Tibial artery (tissue), 4 donors: ENCODE results near the gene PEAK3.
A peak's percentile ranks its signal among the peaks of the same experiment; 100 is the strongest.
"Not testable (repeated sequence)": the region's sequence is repeated elsewhere in the genome, so short reads cannot be mapped to it uniquely, and the experiment has no call there.

ENCODE experiments used
- DNase-seq, 2 donors: peaks; one replicate each; pipeline ENCODE4 v3.0.0-alpha.2; 2019
- H3K27ac ChIP-seq, 2 donors: fragments of 200-600 bp; sonication (generic) in 1 of 2; 1 replicate in 1 of 2; 2 replicates in 1 of 2; pipeline ENCODE4 v1.5.1; 2018 to 2019; ENCODE audit warnings: mild to moderate bottlenecking in 1 of 2
- H3K27me3 ChIP-seq, 2 donors: fragments of 200-600 bp; sonication (generic) in 1 of 2; one replicate each; pipeline versions ENCODE4 v1.5.1 to v1.6.0; 2016 to 2019
- H3K36me3 ChIP-seq, 3 donors: fragments of 200-600 bp; sonication (generic) in 2 of 3; one replicate each; pipeline ENCODE4 v1.5.1; 2016 to 2019; ENCODE audit warnings: mild to moderate bottlenecking in 2 of 3
- H3K4me1 ChIP-seq, 4 donors: fragments of 200-600 bp; sonication (generic) in 2 of 4; 1 replicate in 3 of 4; 2 replicates in 1 of 4; pipeline ENCODE4 v1.5.1; 2016 to 2019
- H3K4me3 ChIP-seq, 2 donors: fragments of 200-600 bp; sonication (generic) in 1 of 2; 1 replicate in 1 of 2; 2 replicates in 1 of 2; pipeline ENCODE4 v1.5.1; 2018 to 2019; ENCODE audit warnings: mild to moderate bottlenecking in 2 of 2
- H3K9me3 ChIP-seq, 3 donors: fragments of 200-600 bp; sonication (generic) in 1 of 3; one replicate each; pipeline ENCODE4 v1.5.1; 2016 to 2019
- intact Hi-C: fragments of 100-400 bp; cut with DNase I; formaldehyde crosslinking; loops from one replicate; pipeline ENCODE4 v1.15.0; 2023; ENCODE audit warnings: low total_unique reads
- TF ChIP-seq, protein P1 (sequence below), 2 experiments: fragments of 200-600 bp in 1 of 2; fragments of 450-650 bp in 1 of 2; IDR thresholded peaks; one replicate each; pipeline ENCODE4 v1.5.1; 2017 to 2019; ENCODE audit warnings: antibody characterized with exemption in 2 of 2, mild to moderate bottlenecking in 1 of 2, moderate library complexity in 1 of 2

PEAK3 gene

DNA sequence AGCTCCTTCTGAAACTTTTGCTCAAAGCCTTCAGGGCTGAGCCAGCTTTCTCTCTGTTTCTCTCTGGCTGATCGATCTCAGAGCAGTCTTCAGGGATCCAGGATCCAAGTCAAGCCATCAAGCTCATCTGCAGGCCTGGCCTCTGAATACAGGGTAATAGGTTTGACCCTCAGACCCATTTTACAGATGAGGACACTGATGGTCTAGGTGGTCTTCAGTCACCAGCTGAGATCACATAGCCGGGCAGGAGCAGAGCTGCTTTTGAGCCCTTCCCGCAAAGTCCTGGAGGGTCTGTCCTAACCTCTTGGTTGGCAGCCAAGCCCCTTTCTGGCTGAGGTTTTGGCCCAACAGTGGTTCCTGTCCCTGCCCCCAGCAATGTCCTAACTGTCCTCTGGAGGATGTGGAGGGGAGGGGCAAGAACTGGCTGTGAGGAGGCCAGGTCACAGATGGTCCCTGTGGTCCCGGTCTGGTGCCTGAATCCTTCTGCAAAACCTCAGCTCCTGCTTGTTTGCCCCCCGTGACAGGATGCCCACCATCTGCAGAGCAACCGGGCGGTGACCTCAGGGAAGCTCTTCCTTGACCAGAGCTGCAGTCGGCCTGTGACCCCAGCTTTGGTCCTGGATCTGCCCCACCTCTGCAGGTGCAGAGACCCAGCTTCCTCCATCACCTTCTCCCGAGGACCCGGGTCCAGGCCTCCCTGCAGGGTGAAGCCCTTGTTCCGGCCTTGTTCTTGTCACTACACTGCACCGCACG lies 5.8 kb upstream of the PEAK3 start:
- DNase-seq, result no peak
- TF ChIP-seq, protein P1, sequence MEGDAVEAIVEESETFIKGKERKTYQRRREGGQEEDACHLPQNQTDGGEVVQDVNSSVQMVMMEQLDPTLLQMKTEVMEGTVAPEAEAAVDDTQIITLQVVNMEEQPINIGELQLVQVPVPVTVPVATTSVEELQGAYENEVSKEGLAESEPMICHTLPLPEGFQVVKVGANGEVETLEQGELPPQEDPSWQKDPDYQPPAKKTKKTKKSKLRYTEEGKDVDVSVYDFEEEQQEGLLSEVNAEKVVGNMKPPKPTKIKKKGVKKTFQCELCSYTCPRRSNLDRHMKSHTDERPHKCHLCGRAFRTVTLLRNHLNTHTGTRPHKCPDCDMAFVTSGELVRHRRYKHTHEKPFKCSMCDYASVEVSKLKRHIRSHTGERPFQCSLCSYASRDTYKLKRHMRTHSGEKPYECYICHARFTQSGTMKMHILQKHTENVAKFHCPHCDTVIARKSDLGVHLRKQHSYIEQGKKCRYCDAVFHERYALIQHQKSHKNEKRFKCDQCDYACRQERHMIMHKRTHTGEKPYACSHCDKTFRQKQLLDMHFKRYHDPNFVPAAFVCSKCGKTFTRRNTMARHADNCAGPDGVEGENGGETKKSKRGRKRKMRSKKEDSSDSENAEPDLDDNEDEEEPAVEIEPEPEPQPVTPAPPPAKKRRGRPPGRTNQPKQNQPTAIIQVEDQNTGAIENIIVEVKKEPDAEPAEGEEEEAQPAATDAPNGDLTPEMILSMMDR (IDR thresholded peaks at IDR 0.05), result no peak
- Histone ChIP-seq H3K27me3 (peaks cover 0 to 44% of the 10 kb centered on the region in 2 donors), H3K36me3 (peaks cover 0 to 5% (median 0%) of the 10 kb centered on the region in 3 donors), H3K9me3 (no peaks in the 10 kb centered on the region), H3K27ac (no peak overlapping the region), H3K4me3 (no peak overlapping the region), H3K4me1 (peaks cover 0 to 28% (median 25%) of the 10 kb centered on the region in 4 donors)
- intact Hi-C loops, result no loop called here

DNA sequence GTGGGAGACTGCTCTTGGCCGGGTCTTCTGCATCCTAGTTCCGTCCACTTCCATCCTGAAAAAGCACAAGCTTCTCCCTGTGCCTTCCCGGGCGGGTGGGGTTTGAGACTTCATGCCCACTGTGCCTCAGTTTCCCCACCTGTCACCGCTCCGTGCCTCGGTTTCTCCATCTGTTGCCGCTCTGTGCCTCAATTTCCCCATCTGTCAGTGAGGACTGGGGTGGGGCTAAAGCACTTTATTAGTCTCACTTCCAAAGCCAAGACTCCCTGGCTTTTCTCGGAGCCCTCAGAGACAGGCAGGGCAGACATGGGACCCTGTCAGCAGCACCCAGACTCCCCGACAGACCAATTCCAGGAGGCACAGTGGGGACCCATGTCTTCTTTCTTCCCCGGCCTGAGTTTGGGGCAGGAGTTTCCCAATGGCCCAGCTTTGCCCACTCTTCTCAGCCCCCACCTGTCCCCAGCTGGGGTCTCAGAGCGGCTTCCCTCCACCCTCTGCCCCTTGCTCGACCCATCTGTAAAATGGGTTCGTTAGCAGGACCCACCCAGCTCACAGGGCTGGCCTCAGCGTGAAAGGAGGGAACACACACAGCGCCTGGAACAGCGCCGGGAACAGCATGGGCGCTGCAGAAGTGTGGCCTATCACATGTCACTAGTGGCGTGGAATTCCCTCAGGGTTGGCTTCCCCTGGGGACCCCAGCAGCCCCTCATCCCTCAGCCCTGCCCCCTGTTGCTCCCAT lies 4.6 kb upstream of the PEAK3 start:
- intact Hi-C loops, result no loop called here
- no peak for DNase-seq
- H3K27me3 ChIP-seq, result peaks cover 0 to 39% of the 10 kb centered on the region in 2 donors
- peaks cover 0 to 5% (median 0%) of the 10 kb centered on the region in 3 donors for H3K36me3 ChIP-seq
- no peak overlapping the region for H3K27ac ChIP-seq
- peaks cover 0 to 34% (median 30%) of the 10 kb centered on the region in 4 donors for H3K4me1 ChIP-seq
- no peak overlapping the region for H3K4me3 ChIP-seq
- TF ChIP-seq, protein P1 (IDR thresholded peaks at IDR 0.05), result no peak
- H3K9me3 ChIP-seq, result no peaks in the 10 kb centered on the region

DNA sequence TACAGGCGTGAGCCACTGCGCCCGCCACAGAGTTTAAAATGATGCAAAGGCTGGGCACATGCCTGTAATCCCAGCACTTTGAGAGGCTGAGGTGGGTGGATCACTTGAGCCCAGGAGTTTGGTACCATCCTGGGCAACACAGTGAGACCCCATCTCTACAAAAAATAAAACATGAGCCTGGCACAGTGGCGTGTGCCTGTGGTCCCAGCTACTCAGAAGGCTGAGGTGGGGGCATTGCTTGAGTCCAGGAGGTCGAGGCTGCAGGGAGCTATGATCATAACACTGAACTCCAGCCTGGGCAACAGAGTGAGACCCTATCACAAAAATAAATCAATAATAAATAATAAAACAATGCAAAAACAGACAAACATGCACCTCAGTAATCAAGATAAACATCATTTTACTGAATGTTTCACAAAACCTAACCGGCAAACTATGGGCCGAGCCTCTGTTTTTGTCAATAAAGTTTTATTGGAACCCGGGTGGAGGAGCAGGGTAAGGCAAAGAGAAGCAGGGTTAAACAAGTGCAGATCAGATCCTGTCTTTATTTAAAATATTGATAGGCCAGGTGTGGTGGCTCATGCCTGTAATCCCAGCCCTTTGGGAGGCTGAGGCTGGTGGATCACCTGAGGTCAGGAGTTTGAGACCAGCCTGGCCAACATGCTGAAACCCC lies 2.0 kb upstream of the PEAK3 start:
- DNase-seq, result no peak
- no peak overlapping the region for H3K4me3 ChIP-seq
- intact Hi-C loops, result no loop called here
- TF ChIP-seq, protein P1 (IDR thresholded peaks at IDR 0.05), result no peak
- H3K27ac ChIP-seq, result no peak overlapping the region
- H3K27me3 ChIP-seq, result peaks cover 0 to 13% of the 10 kb centered on the region in 2 donors
- H3K36me3 ChIP-seq, result peaks cover 0 to 5% (median 3%) of the 10 kb centered on the region in 3 donors
- H3K4me1 ChIP-seq, result peaks cover 0 to 14% (median 7%) of the 10 kb centered on the region in 4 donors
- no peaks in the 10 kb centered on the region for H3K9me3 ChIP-seq

DNA sequence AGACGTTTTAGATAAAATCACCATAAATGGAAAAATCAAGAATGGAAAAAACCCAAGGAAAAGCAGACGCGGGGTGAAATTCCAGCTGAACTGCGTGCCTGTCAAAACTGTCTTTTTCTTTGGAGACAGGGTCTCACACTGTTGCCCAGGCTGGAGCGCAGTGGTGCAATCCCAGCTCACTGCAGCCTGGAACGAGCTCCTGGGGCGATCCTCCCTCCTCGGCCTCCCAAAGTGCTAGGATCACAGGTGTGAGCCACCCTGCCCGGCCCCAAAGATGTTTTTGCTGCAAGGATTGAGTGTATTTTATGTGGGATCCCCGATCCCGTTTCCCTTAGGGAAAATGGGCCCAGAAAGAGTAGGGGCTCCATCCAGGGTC lies 875 bp upstream of the PEAK3 start:
- Histone ChIP-seq H3K9me3 (no peaks in the 10 kb centered on the region), H3K27me3 (peaks cover 0 to 2% of the 10 kb centered on the region in 2 donors), H3K27ac (no peak overlapping the region), H3K4me1 (peaks cover 0 to 14% (median 7%) of the 10 kb centered on the region in 4 donors), H3K36me3 (peaks cover 0 to 8% (median 5%) of the 10 kb centered on the region in 3 donors), H3K4me3 (no peak overlapping the region)
- intact Hi-C loops, result no loop called here
- no peak for DNase-seq
- TF ChIP-seq, protein P1 (IDR thresholded peaks at IDR 0.05), result no peak

DNA sequence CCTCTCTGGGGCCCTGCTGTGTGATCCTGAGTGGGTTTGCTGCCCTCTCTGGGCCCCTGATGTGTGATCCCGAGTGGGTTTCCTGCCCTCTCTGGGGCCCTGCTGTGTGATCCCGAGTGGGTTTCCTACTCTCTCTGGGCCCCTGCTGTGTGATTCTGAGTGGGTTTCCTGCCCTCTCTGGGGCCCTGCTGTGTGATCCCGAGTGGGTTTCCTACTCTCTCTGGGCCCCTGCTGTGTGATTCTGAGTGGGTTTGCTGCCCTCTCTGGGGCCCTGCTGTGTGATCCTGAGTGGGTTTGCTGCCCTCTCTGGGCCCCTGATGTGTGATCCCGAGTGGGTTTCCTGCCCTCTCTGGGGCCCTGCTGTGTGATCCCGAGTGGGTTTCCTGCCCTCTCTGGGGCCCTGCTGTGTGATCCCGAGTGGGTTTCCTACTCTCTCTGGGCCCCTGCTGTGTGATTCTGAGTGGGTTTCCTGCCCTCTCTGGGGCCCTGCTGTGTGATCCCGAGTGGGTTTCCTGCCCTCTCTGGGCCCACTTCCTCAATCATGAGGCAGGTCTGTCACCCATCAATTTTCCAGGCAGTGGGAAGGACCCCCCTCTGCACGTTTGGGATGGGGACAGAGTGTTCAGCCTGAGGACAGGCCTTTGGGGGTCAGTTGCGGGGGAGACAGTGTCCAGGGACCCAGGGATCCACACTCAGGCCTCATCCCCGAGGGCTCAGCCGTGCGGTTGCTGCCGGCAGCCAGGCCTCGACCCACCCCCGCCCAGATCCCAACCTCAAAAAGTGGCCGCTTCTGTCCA lies 512 bp downstream of the PEAK3 start:
- H3K9me3 ChIP-seq, DNase-seq, H3K27ac ChIP-seq, intact Hi-C loops, H3K27me3 ChIP-seq: not testable (repeated sequence)
- Histone ChIP-seq H3K4me3 (peak overlapping the region; percentile 8 to 14), H3K36me3 (peaks cover 0 to 14% (median 14%) of the 10 kb centered on the region in 3 donors), H3K4me1 (peaks cover 0 to 16% (median 7%) of the 10 kb centered on the region in 4 donors)
